Body of pancreas (tissue), 4 donors: ENCODE measurements around the gene LGR4. TPM values are rescaled to one million over a fixed set of nuclear protein-coding genes. Genes with fewer than 3 reads are reported as not detected.
"Not testable (repeated sequence)": the region's sequence is repeated elsewhere in the genome, so short reads cannot be mapped to it uniquely, and the experiment has no call there.

Experiments
- ATAC-seq: fragments of 150-250 bp; one replicate; pipeline ENCODE4 v1.9.1; 2016
- DNase-seq, 4 donors: peaks; one replicate each; pipeline ENCODE4 v3.0.0-alpha.2; 2019
- H3K27ac ChIP-seq, 4 donors: fragments of 200-600 bp; sonication (generic); 1 replicate in 3 of 4; 2 replicates in 1 of 4; pipeline versions ENCODE4 v1.5.1 to v1.6.1; 2016 to 2019; ENCODE audit warnings: mild to moderate bottlenecking in 1 of 4, mixed read lengths in 1 of 4, moderate library complexity in 1 of 4
- H3K27me3 ChIP-seq, 2 donors: fragments of 200-600 bp; sonication (generic); one replicate each; pipeline ENCODE4 v1.6.0; 2016; ENCODE audit warnings: mild to moderate bottlenecking in 1 of 2
- H3K36me3 ChIP-seq, 2 donors: fragments of 200-600 bp; sonication (generic); replicated peaks in 1 of 2; 2 replicates each; pipeline ENCODE4 v1.5.1; 2016; ENCODE audit warnings: low read depth in 2 of 2; ENCODE audit not compliant: insufficient read depth in 1 of 2
- H3K4me1 ChIP-seq: fragments of 200-600 bp; sonication (generic); one replicate; pipeline ENCODE4 v1.6.0; 2016
- H3K4me3 ChIP-seq, 2 donors: fragments of 200-600 bp; sonication (generic); 1 replicate in 1 of 2; 2 replicates in 1 of 2; pipeline ENCODE4 v1.5.1; 2016 to 2019
- H3K9me3 ChIP-seq, 3 donors: fragments of 200-600 bp; sonication (generic); 1 replicate in 2 of 3; 2 replicates in 1 of 3; pipeline ENCODE4 v1.5.1; 2016
- CTCF ChIP-seq, 7 experiments: fragments of 450-650 bp in 4 of 7; fragments of 200-600 bp in 3 of 7; sonication (generic) in 3 of 7; IDR thresholded peaks; one replicate each; pipeline ENCODE4 v1.5.1; 2016 to 2019; ENCODE audit warnings: antibody characterized with exemption in 7 of 7
- POLR2A ChIP-seq, 3 donors: fragments of 450-650 bp; IDR thresholded peaks; one replicate each; pipeline ENCODE4 v1.6.1; 2016; ENCODE audit warnings: antibody characterized with exemption in 3 of 3, mild to moderate bottlenecking in 2 of 3
- WGBS, 2 donors: methylation state at CpG; one replicate each; pipeline ENCODE4 v1.1.5; 2017; 5-methylcytosine and 5-hydroxymethylcytosine counted together
- intact Hi-C: fragments of 100-400 bp; cut with DNase I; formaldehyde crosslinking; loops from one replicate; pipeline ENCODE4 v1.15.1; 2023
- total RNA-seq, 2 donors: library from RNA; depleted of rRNA; stranded (reverse); fragments of >200 nt; gene quantifications; one replicate each; pipeline ENCODE4 v1.1.0, GENCODE V29; 2016

The LGR4 gene, protein sequence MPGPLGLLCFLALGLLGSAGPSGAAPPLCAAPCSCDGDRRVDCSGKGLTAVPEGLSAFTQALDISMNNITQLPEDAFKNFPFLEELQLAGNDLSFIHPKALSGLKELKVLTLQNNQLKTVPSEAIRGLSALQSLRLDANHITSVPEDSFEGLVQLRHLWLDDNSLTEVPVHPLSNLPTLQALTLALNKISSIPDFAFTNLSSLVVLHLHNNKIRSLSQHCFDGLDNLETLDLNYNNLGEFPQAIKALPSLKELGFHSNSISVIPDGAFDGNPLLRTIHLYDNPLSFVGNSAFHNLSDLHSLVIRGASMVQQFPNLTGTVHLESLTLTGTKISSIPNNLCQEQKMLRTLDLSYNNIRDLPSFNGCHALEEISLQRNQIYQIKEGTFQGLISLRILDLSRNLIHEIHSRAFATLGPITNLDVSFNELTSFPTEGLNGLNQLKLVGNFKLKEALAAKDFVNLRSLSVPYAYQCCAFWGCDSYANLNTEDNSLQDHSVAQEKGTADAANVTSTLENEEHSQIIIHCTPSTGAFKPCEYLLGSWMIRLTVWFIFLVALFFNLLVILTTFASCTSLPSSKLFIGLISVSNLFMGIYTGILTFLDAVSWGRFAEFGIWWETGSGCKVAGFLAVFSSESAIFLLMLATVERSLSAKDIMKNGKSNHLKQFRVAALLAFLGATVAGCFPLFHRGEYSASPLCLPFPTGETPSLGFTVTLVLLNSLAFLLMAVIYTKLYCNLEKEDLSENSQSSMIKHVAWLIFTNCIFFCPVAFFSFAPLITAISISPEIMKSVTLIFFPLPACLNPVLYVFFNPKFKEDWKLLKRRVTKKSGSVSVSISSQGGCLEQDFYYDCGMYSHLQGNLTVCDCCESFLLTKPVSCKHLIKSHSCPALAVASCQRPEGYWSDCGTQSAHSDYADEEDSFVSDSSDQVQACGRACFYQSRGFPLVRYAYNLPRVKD
- total RNA-seq, result 100 to 1,000 TPM; 120 to 145 TPM

- ATAC-seq (peak; percentile 83), DNase-seq (peak; percentile 97 to 98 (median 98))
- H3K27ac ChIP-seq, result peak within 1 kb of the TSS; percentile 96 to 99 (median 97)
- H3K9me3 ChIP-seq, result no peaks in the 10 kb centered on the region
- H3K4me3 ChIP-seq, result peak within 1 kb of the TSS; percentile 64 to 68
- H3K27me3 ChIP-seq, result no peaks in the 10 kb centered on the region
- TF ChIP-seq POLR2A (IDR thresholded peaks at IDR 0.05) (peak; percentile 95 to 99 (median 98)), CTCF (IDR thresholded peaks at IDR 0.05) (no peak)
- WGBS, 2 donors, result 0% methylated on average over 15 to 55 of the region's 57 CpGs
- peaks cover 5% of the 10 kb centered on the region for H3K4me1 ChIP-seq
- intact Hi-C loops, result loop anchor here (10.0 kb wide), 1 partner anchor 98 kb away; no protein-coding TSS in a partner anchor
- H3K36me3 ChIP-seq, result no peaks in the 10 kb centered on the region
Measured at GRCh38 chr11:27472398-27473016, at the start of gene LGR4. LGR4 (minus strand) TSS chr11:27472790; CDS start chr11:27472302, 488 bp downstream.

DNA sequence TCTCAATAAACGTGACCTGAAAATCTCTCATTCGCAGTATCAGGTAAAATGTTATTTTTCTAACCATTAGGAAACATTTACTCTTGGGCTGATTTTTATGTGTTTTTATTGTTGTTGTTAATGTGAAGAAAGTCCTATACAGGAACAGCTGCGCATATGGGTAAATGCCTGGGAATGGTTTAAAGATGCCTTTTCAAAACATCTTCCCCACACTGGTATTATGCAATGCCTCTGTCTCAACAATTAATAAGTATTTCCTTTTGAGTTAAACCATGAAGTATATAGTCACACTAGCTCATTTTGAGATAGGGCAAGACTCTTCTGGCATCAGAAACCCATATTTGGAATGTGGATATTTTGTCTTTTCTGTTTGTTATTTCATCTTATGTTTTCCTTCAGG is 47.6 kb upstream of the LGR4 start:
- DNase-seq (no peak), ATAC-seq (no peak)
- no peak for TF ChIP-seq CTCF (IDR thresholded peaks at IDR 0.05)
- TF ChIP-seq POLR2A (IDR thresholded peaks at IDR 0.05), result no peak
- H3K4me1 ChIP-seq, result no peaks in the 10 kb centered on the region
- WGBS, 2 donors, result 89 to 91% methylated on average over 3 of the region's 3 CpGs
- no peaks in the 10 kb centered on the region for H3K36me3 ChIP-seq
- H3K27me3 ChIP-seq, result no peaks in the 10 kb centered on the region
- intact Hi-C loops, result no loop called here
- H3K9me3 ChIP-seq, result no peaks in the 10 kb centered on the region
- H3K27ac ChIP-seq, result no peak overlapping the region
- H3K4me3 ChIP-seq, result no peak overlapping the region

DNA sequence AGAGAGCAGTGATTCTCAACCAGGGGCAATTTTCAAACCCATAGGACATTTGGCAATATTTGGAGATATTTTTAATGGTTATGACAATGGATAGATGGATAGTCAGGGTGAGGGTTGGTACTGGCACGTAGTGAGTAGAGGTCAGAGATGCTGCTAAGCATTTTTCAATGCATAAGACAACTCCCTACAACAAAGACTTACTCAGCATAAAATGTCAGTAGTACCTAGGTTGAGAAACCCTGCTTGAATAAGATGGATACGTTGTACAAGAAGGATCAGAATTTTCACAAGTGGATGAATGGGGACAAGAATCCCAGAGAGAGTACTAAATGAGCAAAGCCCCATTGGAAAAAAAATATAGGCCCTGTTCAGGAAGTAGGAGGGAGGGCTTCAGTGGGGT is 45.9 kb upstream of the LGR4 start:
- no peaks in the 10 kb centered on the region for H3K27me3 ChIP-seq
- TF ChIP-seq POLR2A (IDR thresholded peaks at IDR 0.05) (no peak), CTCF (IDR thresholded peaks at IDR 0.05) (no peak)
- ATAC-seq (no peak), DNase-seq (no peak)
- no peak overlapping the region for H3K4me3 ChIP-seq
- H3K36me3 ChIP-seq, result no peaks in the 10 kb centered on the region
- intact Hi-C loops, result no loop called here
- WGBS, 2 donors, result 82 to 87% methylated on average over 2 of the region's 2 CpGs
- no peaks in the 10 kb centered on the region for H3K9me3 ChIP-seq
- no peak overlapping the region for H3K27ac ChIP-seq
- H3K4me1 ChIP-seq, result no peaks in the 10 kb centered on the region

DNA sequence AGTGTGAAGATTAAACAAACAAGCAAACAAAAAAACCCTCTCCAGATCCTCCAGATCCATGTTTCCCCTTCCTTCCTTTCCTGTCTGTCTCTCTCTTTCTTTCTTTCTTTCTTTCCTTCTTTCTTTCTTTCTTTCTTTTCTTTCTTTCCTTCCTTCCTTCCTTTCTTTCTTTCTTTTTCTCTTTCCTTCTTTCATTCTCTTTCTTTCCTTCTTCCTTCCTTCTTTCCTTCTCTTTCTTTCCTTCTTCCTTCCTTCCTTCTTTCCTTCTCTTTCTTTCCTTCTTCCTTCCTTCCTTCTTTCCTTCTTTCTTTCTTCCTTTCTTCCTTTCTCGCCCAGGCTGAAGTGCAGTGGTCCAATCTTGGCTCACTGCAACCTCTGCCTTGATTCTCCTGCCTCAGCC is 44.9 kb upstream of the LGR4 start:
- H3K4me1 ChIP-seq, DNase-seq, H3K27ac ChIP-seq, ATAC-seq, H3K4me3 ChIP-seq, H3K27me3 ChIP-seq, H3K9me3 ChIP-seq, H3K36me3 ChIP-seq, intact Hi-C loops: not testable (repeated sequence)
- 95 to 100% methylated on average over 1 of the region's 1 CpG for WGBS, 2 donors

DNA sequence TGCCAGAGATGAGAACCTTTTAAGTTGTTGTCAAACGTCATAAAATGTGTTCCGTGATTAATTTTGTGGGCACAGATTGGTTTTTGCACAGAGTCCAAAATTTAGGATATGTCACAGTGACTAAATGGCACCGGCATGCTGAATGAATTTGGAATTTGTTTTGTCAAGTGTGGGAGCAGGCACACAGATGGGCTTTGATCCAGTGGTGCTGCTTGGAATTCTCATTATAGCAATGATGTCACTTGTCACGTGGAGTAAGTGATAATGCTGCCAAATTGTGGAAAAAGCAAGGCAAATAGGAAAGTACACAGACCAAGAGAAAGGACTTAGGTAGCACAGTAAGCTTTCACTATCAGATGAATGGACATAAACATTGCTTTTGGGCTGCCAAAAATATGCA is 42.0 kb upstream of the LGR4 start:
- intact Hi-C loops, result no loop called here
- Histone ChIP-seq H3K36me3 (no peaks in the 10 kb centered on the region), H3K9me3 (no peaks in the 10 kb centered on the region), H3K27me3 (no peaks in the 10 kb centered on the region), H3K27ac (no peak overlapping the region), H3K4me1 (no peaks in the 10 kb centered on the region), H3K4me3 (no peak overlapping the region)
- ATAC-seq (peak; percentile 52), DNase-seq (peak in 2 of 4 donors; percentile 25 to 31)
- TF ChIP-seq CTCF (IDR thresholded peaks at IDR 0.05) (no peak), POLR2A (IDR thresholded peaks at IDR 0.05) (no peak)
- WGBS, 2 donors, result 39 to 45% methylated on average over 4 of the region's 4 CpGs
